Measurements from ENCODE around the gene RAPGEFL1.
"Not testable (repeated sequence)": the region's sequence is repeated elsewhere in the genome, so short reads cannot be mapped to it uniquely, and the experiment has no call there.

The RAPGEFL1 gene

DNA sequence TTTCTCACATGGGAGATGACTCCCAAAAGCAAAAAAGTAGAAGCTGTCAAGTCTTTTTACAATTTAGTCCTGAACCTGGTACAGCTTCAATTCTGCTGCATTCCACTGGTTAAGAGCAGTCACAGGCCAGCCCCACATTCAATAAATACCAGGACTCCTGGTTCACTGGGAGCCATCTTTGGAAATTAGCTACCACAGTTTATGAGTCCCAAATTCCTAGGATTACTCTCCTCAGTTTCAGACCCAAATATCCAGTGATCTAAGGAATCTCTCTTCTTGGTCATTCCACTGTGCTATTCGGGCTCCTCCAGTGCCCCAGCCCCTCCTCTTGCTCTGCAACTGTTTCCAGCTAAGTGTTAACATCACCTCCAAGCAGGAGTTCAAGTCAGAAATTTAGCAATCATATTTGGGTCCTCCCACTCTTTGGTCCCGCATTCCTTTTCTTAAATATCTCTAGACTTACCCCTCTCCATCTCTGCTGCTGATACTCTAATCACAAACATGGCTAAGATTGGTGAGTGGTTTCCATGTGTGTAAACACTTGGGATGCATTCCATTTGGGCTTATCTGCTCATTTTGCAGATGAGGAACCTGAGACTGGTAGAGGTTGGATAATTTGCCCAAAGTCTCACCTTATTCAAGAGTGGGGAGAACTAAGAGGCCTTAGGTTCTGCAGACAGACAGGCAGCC is 32.3 kb downstream of the RAPGEFL1 start:
- DNase-seq (ENCODE audit: low read depth in 2 of 2) = no peak

DNA sequence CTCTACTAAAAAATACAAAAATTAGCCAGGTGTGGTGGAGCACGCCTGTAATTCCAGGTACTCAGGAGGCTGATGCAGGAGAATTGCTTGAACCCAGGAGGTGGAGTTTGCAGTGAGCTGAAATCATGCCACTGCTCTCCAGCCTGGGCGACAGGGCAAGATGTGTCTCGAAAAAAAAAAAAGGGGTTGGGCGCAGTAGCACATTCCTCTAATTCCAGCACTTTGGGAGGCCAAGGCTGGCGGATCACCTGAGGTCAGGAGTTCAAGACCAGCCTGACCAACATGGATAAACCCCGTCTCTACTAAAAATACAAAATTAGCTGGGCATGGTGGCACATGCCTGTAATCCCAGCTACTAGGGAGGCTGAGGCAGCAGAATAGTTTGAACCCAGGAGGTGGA is 36.6 kb downstream of the RAPGEFL1 start:
- DNase-seq (ENCODE audit: low read depth in 2 of 2) = not testable (repeated sequence)

DNA sequence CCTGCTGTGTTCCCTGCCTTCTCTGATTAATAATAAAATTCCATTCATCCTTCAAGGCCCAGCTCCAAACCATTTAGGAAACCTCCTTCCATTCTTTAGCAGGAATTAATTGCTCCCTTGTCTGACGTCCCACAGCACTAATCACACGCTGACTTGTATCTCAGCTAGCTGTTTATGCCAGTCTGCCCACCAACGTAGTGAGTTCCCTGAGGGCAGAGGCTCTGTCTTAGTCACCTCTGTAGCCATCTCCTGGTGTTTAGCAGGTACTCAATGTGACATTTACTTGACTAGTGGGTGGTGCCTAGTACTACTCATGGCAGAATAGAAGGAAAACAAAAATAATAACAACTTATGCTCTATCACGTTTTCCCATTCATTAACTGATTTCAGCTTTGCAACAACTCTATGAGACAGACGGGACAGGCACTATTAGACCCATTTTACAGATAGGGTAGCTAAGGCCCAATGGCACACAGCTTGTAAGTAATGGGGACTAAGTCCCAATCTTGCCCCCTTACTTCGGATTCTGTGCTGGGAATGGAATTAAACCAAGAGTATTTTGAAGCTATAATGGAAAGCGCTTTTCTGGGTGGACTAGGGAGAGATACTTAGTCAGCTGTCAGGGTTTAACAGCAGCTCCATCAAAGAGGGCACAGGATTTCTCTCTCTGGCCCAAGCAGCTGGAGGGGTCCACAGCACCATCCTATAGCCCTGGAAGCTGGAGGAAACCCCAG is 40.9 kb downstream of the RAPGEFL1 start:
- no peak for DNase-seq (ENCODE audit: low read depth in 2 of 2)

- peak; percentile 92 for DNase-seq (ENCODE audit: low read depth in 2 of 2)
Observed at GRCh38 chr17:40218740-40219593, 41.7 kb downstream of the RAPGEFL1 start, which contains the start of gene WIPF2. WIPF2 (plus strand) TSS chr17:40219304; CDS start chr17:40256460, 37,156 bp downstream.

DNA sequence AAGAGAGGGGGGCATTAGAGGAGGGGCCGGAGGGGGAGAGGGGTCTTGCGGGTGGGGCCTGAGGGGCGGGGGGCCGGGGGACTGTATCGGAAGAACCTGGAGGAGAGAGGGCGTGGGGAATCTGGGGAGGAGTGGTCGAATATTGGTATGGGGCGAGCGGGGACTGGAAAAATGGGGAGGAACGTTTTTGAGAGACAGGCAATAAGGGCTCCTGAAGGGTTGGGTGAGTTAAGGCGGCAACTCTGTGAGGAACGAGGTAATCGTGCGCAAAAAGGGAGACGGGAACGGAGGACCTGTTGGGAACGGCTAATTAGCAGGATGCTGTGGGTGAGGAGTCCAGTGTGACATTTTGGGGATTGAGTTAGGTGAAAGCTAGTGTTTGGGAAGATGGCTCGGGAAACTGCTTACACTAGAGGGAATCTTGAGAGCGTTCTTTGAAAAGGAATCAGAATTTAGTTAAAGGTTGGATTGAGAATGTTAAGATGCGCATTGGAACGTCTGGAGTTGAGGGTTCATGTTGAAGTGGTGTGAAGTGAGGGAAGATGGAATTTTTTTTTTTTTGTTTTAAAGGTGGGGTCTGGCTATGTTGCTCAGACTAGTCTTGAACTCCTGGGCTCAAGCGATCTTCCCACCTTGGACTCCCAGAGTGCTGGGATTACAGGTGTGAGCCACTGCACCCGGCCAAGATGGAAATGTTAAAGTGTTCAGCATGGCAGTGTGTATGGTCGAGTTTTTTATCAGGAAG is 42.5 kb downstream of the RAPGEFL1 start:
- DNase-seq (ENCODE audit: low read depth in 2 of 2) = peak; percentile 4 to 7

DNA sequence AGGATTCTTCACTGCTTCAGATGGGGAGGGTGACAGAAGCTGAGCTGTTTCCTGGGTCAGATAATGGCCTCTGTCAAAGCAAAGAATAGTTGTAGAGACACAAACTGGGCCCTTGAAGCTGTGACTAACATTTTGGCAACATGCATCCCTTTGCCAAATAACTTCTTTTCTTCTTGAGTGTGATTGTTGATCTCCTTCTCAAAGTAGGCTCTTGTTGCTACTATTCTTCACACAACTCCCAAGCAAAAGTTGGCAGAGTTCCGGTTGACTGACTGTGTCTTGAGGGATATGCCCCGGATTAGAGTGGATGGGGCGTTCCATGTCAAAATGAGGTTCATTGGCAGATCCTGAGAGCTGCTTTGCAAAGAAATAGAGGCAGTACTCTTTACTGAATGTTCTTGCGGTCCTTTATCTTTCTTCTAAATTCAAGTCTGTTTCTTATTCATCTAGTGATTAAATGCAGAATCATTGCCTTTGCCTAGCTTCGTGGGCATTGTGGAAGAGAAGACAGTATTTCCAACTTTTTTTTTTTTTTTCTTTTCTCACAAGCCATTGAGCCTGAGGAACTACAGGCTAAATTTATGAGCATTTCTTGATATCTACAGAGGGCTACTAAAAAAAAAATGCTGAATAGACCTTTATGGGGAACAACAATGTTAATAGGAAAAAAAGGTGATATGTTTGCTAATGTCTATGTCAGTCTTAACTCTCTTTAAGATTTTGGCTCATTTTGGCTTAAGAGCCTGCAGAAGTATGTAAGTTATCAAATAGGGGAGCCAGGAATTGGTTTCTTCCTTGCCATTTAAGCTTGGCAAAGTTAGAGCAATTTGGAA is 47.7 kb downstream of the RAPGEFL1 start:
- no peak for DNase-seq (ENCODE audit: low read depth in 2 of 2)

DNA sequence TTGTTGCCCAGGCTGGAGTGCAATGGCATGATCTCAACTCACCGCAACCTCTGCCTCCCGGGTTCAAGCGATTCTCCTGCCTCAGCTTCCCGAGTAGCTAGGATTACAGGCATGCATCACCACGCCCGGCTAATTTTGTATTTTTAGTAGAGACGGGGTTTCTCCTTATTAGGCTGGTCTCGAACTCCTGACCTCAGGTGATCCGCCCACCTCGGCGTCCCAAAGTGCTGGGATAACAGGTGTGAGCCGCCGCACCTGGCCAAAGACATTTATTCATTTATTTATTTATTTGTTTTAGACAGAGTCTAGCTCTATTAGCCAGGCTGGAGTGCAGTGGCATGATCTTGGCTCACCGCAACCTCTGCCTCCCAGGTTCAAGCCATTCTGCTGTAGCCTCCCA is 51.9 kb downstream of the RAPGEFL1 start:
- DNase-seq (ENCODE audit: low read depth in 2 of 2) = not testable (repeated sequence)

GRCh38 chr17:40230670-40231069 is 53.4 kb downstream of the RAPGEFL1 start:
- DNase-seq (ENCODE audit: low read depth in 2 of 2) = no peak

DNA sequence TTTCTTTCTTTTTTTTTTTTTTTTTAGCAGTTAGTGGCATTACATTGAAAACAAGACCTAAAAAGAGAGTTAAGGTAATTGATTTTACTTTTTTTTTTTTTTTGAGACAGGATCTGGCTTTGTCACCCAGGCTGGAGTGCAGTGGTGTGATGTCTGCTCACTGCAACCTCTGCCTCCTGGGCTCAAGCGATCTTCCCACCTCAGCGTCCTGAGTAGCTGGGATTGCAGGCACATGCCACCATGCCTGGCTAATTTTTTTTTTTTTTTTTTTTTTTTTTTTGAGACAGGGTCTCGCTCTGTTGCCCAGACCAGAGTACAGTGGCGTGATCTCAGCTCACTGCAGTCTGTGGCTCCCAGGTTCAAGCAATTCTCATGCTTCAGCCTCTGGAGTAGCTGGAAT is 54.7 kb downstream of the RAPGEFL1 start:
- not testable (repeated sequence) for DNase-seq (ENCODE audit: low read depth in 2 of 2)

DNA sequence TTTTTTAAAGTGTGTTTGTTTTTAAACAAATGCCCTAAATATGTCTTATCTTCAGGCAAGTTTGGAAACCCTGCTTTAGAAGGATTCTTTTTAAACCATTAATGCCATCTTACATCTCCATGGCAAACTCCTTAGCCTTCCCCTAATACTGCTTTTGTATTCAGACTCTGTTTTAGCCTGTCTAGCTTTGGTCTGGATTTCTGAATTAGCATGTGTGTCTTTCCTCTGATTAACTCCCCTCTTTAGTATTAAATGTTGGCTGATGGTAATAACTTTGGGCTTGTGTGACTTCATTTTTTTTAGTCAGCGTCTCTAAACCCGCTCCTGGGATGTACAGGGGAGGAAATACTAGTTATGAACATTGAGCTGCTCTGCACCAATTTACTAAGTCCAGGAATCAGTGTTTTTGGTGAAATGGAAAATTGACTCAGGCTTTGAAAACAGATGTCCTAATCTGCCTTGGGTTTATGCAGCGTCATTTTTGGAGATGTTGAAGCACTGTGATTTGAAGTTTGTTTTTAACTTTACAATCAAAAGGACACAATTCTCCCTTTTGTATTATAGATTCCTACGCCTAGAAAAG is 64.1 kb downstream of the RAPGEFL1 start:
- no peak for DNase-seq (ENCODE audit: low read depth in 2 of 2)

DNA sequence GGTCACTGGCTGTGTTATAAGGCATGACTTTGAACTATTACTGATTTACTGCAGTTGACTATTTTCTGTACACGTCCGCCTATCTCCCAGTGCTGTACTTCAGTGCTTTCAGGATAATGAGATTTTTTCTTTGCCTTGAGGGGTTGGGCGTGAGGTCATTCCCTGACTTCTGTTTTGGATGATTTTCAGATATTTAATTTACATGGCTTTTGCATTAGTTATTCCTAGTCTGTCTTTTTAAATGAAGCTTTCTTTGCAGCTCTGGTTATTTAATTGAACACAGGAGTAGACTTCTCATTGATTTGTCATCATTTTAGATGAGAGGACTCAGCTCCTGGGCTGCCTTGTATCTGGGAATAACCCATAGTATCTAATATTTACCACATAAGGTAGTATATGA is 65.5 kb downstream of the RAPGEFL1 start:
- no peak for DNase-seq (ENCODE audit: low read depth in 2 of 2)

DNA sequence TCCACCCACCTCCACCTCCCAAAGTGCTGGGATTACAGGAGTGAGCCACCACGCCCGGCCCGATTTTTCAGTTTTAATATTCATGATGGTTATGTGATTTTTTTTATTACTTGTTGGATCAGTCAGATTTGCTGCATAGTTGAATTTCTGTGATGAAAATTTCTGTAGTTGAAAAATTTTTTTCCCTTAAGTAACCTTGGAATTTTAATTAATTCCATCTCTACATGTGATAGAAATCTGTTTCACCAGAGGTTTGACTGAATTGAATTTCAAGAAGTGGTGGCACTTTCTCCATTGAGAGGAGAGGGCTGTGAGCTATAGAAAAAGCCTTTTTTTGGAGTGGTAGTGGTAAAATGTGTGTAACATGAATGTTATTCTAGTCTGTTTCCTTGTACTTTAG is 66.5 kb downstream of the RAPGEFL1 start:
- no peak for DNase-seq (ENCODE audit: low read depth in 2 of 2)

DNA sequence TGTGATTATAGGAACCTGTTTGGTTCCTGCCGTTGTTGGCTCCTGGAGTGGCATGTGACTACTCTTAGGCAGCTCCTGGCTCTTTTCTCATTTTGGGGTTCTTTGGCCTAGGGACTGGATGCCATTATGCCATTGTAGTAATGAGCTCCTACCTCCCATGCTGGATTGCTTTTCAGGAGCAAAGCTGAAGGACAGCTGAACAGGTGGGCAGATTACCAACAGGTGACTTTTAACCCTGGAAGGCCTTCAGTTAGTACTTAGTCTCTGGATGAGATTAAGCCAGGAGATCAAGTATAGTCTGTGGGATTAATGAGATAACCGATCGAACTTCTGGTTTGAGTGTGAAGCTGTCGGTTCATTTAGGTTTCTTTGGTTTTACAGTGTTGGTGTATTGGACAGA is 67.0 kb downstream of the RAPGEFL1 start:
- DNase-seq (ENCODE audit: low read depth in 2 of 2) = no peak
